ENCODE measurements around the gene CACNA1C.

Gene CACNA1C

GRCh38 chr12:2034633-2035430, 18.0 kb upstream of the CACNA1C start:
- DNase-seq (ENCODE audit: extremely low read depth in 1 of 2, low read depth in 1 of 2): peak; percentile 62 to 79

- no peak for DNase-seq (ENCODE audit: extremely low read depth in 1 of 2, low read depth in 1 of 2)
These were observed 17.2 kb upstream of the CACNA1C start for GRCh38 chr12:2035431-2036055.

GRCh38 chr12:2039034-2039433, 13.8 kb upstream of the CACNA1C start:
- no peak for DNase-seq (ENCODE audit: extremely low read depth in 1 of 2, low read depth in 1 of 2)

- DNase-seq (ENCODE audit: extremely low read depth in 1 of 2, low read depth in 1 of 2): no peak
These were observed 9.7 kb upstream of the CACNA1C start for GRCh38 chr12:2043054-2043453.

DNA sequence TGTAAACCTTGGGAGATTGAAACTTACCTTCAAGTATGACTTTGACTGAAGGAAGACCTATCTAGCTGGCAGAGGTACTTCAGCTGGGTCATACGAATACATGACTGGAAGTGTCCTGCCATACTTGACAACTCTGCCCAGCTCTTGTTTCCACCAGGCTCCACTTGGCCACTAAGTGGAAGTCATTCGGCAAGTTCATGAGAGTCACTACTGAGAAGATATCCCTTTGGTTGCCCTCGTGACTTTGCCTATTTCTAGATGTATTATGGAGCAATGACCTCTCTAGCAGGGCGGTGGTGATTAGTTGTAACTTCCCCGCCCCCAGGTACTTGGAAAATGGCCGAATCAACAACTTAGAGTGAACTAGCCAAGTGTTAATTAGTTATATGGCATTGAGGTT, 8.6 kb upstream of the CACNA1C start:
- DNase-seq (ENCODE audit: extremely low read depth in 1 of 2, low read depth in 1 of 2): no peak

GRCh38 chr12:2046957-2047356, 5.8 kb upstream of the CACNA1C start:
- DNase-seq (ENCODE audit: extremely low read depth in 1 of 2, low read depth in 1 of 2): no peak

- no peak for DNase-seq (ENCODE audit: extremely low read depth in 1 of 2, low read depth in 1 of 2)
These were observed 5.0 kb upstream of the CACNA1C start for GRCh38 chr12:2047752-2048151.

DNA sequence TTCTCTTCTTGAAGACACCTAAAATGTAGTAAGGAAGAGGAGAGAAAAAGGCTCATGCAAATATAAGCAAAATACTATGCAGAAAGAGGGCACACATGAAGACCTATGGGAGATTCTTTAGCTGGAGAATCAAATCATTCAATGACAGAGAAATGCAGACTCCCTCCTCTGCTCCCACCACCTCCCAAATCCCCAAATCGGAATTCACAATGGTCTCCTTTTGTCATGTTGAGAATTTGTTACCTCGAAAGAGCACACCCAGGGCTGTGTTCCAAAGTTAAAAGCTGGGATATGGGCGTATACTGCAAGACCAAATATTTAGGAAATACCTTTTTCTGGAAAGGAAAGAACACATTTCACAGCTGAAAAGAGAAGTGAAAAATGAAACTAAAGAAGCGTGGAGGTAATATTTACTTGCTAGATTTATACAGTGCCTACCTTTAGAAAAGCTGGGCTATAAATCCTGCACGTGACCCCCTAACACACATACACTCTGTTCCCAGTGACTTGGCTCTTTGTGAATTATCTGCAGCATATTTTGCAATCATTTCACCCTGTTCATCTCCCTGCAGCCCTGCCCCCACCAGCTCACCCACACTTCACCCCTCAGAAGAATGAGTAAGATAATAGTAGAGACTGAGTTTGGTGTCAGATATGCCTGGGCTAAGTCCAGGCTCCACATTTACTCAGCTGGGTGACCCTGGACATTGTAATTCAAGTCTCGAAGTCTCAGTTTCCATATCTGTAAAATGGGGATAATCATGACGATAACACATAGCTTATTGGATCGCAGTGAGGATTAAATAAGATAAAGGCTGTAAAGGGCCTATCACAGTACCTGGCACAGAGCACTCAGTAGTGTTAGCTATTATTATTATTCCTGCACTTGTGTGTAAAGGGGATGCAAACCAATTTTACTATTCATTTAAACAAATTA, 2.9 kb upstream of the CACNA1C start:
- DNase-seq (ENCODE audit: extremely low read depth in 1 of 2, low read depth in 1 of 2): no peak

- DNase-seq (ENCODE audit: extremely low read depth in 1 of 2, low read depth in 1 of 2): no peak
These were observed 826 bp upstream of the CACNA1C start for GRCh38 chr12:2051700-2052621.

GRCh38 chr12:2053691-2054090, 904 bp downstream of the CACNA1C start:
- DNase-seq (ENCODE audit: extremely low read depth in 1 of 2, low read depth in 1 of 2): no peak

- no peak for DNase-seq (ENCODE audit: extremely low read depth in 1 of 2, low read depth in 1 of 2)
These were observed 1.6 kb downstream of the CACNA1C start for GRCh38 chr12:2054091-2055018.

DNA sequence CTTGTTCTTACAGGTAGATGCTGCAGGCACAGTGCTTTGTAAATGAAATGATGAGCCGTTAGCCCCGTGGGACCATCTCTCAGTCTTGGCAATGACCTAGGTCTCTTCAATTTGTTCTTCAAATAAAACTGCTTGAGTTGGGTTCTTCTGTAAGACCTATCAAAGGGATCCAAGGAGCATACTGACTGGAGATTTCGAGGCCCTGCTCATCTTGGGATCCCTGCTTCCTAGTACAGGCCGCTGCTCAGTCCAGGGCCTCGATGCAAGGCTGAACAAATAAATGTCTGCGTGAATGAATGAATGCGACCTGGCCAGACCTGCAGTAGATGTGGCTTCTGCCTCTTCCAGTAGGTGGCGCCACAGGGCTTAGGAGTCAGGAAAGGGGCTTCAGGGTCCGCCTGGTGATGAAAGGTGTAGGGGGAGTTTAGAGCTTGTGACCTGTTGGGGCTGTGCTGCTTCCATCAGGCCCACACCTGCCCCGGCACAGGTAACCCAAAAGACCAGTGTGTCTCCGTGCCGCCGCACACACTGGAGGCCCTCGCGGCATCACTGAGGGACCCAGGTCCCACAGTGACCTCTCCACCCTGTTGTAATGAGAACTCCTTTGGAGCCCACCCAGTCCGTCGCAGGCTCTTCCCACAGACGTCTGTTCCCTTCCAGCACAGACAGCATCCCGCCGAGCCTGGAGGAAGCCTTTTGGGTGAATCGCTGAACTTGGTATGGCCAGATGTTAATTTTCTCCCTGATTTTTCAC, 4.4 kb downstream of the CACNA1C start:
- DNase-seq (ENCODE audit: extremely low read depth in 1 of 2, low read depth in 1 of 2): no peak

DNA sequence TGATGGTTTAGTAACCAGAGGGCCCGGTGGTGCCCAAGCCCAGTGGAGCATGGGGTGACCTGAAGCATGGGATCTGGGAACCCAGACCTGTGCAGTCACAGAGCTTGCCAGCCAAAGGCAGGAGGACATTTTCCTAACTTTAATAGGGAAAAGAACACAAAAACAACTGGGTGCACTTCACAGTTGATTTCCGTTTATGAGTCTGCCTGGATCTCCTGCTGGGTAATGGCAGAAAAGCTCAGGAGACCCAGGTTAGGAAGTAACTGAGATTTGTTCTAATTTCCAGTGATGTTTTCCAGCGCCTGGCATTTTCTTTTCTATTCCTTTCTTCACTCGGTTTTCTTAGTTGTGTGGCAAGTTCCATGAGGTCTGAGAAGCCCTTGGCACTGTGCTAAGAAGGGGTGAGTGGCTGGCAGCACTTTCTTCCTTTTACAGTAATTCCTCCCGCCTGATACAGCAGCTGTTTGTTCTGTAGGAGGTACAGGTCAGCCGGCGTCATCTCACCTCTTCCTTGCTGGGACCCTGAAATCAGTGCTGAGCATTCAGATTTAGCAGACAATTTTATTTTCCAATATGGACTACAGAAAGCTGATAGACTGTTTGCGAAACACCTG, 5.1 kb downstream of the CACNA1C start:
- DNase-seq (ENCODE audit: extremely low read depth in 1 of 2, low read depth in 1 of 2): no peak

- DNase-seq (ENCODE audit: extremely low read depth in 1 of 2, low read depth in 1 of 2): no peak
These were observed 6.0 kb downstream of the CACNA1C start for GRCh38 chr12:2058837-2059236.

- no peak for DNase-seq (ENCODE audit: extremely low read depth in 1 of 2, low read depth in 1 of 2)
These were observed 8.6 kb downstream of the CACNA1C start for GRCh38 chr12:2061402-2061801.

GRCh38 chr12:2064071-2064507, 11.3 kb downstream of the CACNA1C start:
- DNase-seq (ENCODE audit: extremely low read depth in 1 of 2, low read depth in 1 of 2): no peak

- no peak for DNase-seq (ENCODE audit: extremely low read depth in 1 of 2, low read depth in 1 of 2)
These were observed 15.9 kb downstream of the CACNA1C start for GRCh38 chr12:2068653-2069052.

GRCh38 chr12:2070440-2071045, 17.8 kb downstream of the CACNA1C start:
- DNase-seq (ENCODE audit: extremely low read depth in 1 of 2, low read depth in 1 of 2): no peak

Data from activated CD8-positive, alpha-beta memory T cell treated with anti-CD3 and anti-CD28 coated beads for 1 hour (primary cell).